Suprapubic skin (tissue), 4 donors: ENCODE measurements around the gene BEX1. TPM values are rescaled to one million over a fixed set of nuclear protein-coding genes. Genes with fewer than 3 reads are reported as not detected.
"Not testable (repeated sequence)": the region's sequence is repeated elsewhere in the genome, so short reads cannot be mapped to it uniquely, and the experiment has no call there.

Source experiments
- DNase-seq, 2 donors: peaks; one replicate each; pipeline ENCODE4 v3.0.0-alpha.2; 2019; ENCODE audit warnings: low spot score in 2 of 2
- H3K27ac ChIP-seq: fragments of 200-600 bp; sonication (generic); one replicate; pipeline ENCODE4 v1.5.1; 2019
- H3K27me3 ChIP-seq: fragments of 200-600 bp; sonication (generic); one replicate; pipeline ENCODE4 v1.5.1; 2019
- H3K36me3 ChIP-seq: fragments of 200-600 bp; sonication (generic); one replicate; pipeline ENCODE4 v1.5.1; 2019
- H3K4me1 ChIP-seq: fragments of 200-600 bp; sonication (generic); one replicate; pipeline ENCODE4 v1.5.1; 2019
- H3K4me3 ChIP-seq: fragments of 200-600 bp; sonication (generic); one replicate; pipeline ENCODE4 v1.5.1; 2019; ENCODE audit warnings: mild to moderate bottlenecking
- H3K9me3 ChIP-seq: fragments of 200-600 bp; sonication (generic); one replicate; pipeline ENCODE4 v1.5.1; 2019
- CTCF ChIP-seq, 2 donors: fragments of 200-600 bp in 1 of 2; fragments of 450-650 bp in 1 of 2; sonication (generic) in 1 of 2; IDR thresholded peaks; one replicate each; pipeline ENCODE4 v1.5.1; 2016 to 2019; ENCODE audit warnings: antibody characterized with exemption in 2 of 2, mild to moderate bottlenecking in 1 of 2, moderate library complexity in 1 of 2
- EP300 ChIP-seq: sonication (generic); formaldehyde crosslinking; IDR thresholded peaks from one replicate; pipeline ENCODE4 v1.6.1; 2017; ENCODE audit warnings: antibody characterized with exemption
- POLR2A ChIP-seq, 2 donors: fragments of 450-650 bp; IDR thresholded peaks; one replicate each; pipeline ENCODE4 v1.6.1; 2017; ENCODE audit warnings: antibody characterized with exemption in 2 of 2, mild to moderate bottlenecking in 2 of 2, moderate library complexity in 2 of 2
- POLR2AphosphoS5 ChIP-seq, 3 donors: sonication (generic); formaldehyde crosslinking; IDR thresholded peaks; one replicate each; pipeline ENCODE4 v1.6.1; 2017; ENCODE audit warnings: antibody characterized with exemption in 3 of 3
- WGBS: methylation state at CpG from one replicate; pipeline ENCODE4 v1.1.5; 2018; 5-methylcytosine and 5-hydroxymethylcytosine counted together
- total RNA-seq, 4 donors: library from RNA; depleted of rRNA; stranded (reverse); fragments of >200 nt; gene quantifications; one replicate each; pipeline ENCODE4 v1.1.0, GENCODE V29; 2016

Gene BEX1
- total RNA-seq, 4 donors from 2014 or later: 2.0 to 2.1 TPM; not detected in 2

DNA sequence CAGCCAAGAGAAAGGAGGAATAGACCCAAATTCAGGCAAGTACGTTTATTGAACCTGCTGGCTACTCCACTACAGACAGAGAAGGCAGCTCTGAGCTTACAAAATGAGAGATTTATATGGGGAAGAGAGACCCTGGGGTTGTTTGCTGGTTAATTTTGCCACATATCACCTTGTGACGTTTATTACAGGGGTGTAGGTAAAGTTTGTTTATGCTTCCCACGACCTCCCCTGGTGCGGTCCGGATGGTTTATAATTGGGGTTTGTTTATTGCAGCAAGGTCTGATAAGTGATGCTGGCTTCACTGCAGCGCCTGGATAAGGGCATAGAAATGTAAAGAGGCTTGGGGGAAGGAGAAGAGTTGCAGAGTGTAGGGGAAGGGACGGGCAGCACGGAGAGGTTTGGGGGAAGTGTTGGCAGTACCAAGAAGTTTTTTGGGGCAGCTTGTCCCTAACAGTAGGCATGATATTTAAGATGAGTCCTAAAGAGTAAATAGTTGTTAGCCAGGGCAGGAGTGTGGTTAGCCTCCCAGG lies 12.6 kb downstream of the BEX1 start:
- WGBS: 35% methylated on average over 8 of the region's 8 CpGs
- no peak overlapping the region for H3K4me3 ChIP-seq
- TF ChIP-seq CTCF (IDR thresholded peaks at IDR 0.05): no peak
- no peak for TF ChIP-seq EP300
- no peak for TF ChIP-seq POLR2A (IDR thresholded peaks at IDR 0.05)
- TF ChIP-seq POLR2AphosphoS5 (IDR thresholded peaks at IDR 0.05): no peak

GRCh38 chrX:103033371-103033770 lies 30.6 kb downstream of the BEX1 start:
- not testable (repeated sequence) for H3K27me3 ChIP-seq, H3K9me3 ChIP-seq, H3K36me3 ChIP-seq, DNase-seq, H3K4me3 ChIP-seq, H3K27ac ChIP-seq, H3K4me1 ChIP-seq
- WGBS: 57% methylated on average over 1 of the region's 1 CpG

More for the DNA sequence above, 12.6 kb downstream of the BEX1 start:
- no peaks in the 10 kb centered on the region for H3K36me3 ChIP-seq
- no peak for DNase-seq
- H3K27ac ChIP-seq: no peak overlapping the region
- no peaks in the 10 kb centered on the region for H3K9me3 ChIP-seq
- no peaks in the 10 kb centered on the region for H3K4me1 ChIP-seq
- H3K27me3 ChIP-seq: no peaks in the 10 kb centered on the region

- Histone ChIP-seq H3K9me3 (no peaks in the 10 kb centered on the region), H3K4me1 (no peaks in the 10 kb centered on the region), H3K4me3 (no peak overlapping the region), H3K27ac (no peak overlapping the region), H3K36me3 (no peaks in the 10 kb centered on the region), H3K27me3 (no peaks in the 10 kb centered on the region)
- TF ChIP-seq POLR2AphosphoS5 (IDR thresholded peaks at IDR 0.05) (no peak), CTCF (IDR thresholded peaks at IDR 0.05) (no peak), EP300 (no peak), POLR2A (IDR thresholded peaks at IDR 0.05) (no peak)
- 34% methylated on average over 4 of the region's 4 CpGs for WGBS
- no peak for DNase-seq
These were observed 46.4 kb downstream of the BEX1 start for GRCh38 chrX:103017542-103017941.

GRCh38 chrX:103012945-103013344 lies 51.0 kb downstream of the BEX1 start:
- no peak for DNase-seq
- no peak overlapping the region for H3K4me3 ChIP-seq
- no peaks in the 10 kb centered on the region for H3K27me3 ChIP-seq
- H3K36me3 ChIP-seq: no peaks in the 10 kb centered on the region
- H3K9me3 ChIP-seq: no peaks in the 10 kb centered on the region
- no peak for TF ChIP-seq POLR2AphosphoS5 (IDR thresholded peaks at IDR 0.05)
- TF ChIP-seq CTCF (IDR thresholded peaks at IDR 0.05): no peak
- TF ChIP-seq EP300: no peak
- TF ChIP-seq POLR2A (IDR thresholded peaks at IDR 0.05): no peak
- 63% methylated on average over 3 of the region's 3 CpGs for WGBS
- no peaks in the 10 kb centered on the region for H3K4me1 ChIP-seq
- H3K27ac ChIP-seq: no peak overlapping the region

Other genes starting within 250 kb of the BEX1 start
- gene RAB40AL, start 126.9 kb downstream of the BEX1 start, total RNA-seq: 1 to 10 TPM in 1 of 4 donors, under 1 TPM in 1, not detected in 2; 0.64 to 4.1 TPM
- gene NXF3, start 29.0 kb upstream of the BEX1 start, total RNA-seq: 1 to 10 TPM in 1 of 4 donors, under 1 TPM in 1, not detected in 2; 0.93 to 4.8 TPM
- 10 to 100 TPM; 10.7 to 25.3 (median 18.8) TPM for gene BEX4, start 150.9 kb upstream of the BEX1 start, total RNA-seq
- gene TCEAL8, start 191.0 kb upstream of the BEX1 start, total RNA-seq: 10 to 100 TPM; 39.4 to 50.6 (median 45.2) TPM
- gene TCEAL5, start 212.6 kb upstream of the BEX1 start, total RNA-seq: not detected
- 10 to 100 TPM; 10.1 to 16.4 (median 13.3) TPM for gene BEX2, start 246.8 kb upstream of the BEX1 start, total RNA-seq